Skin epidermis (tissue), 12 donors: ENCODE results near the gene TKTL2.
"Not testable (repeated sequence)": the region's sequence is repeated elsewhere in the genome, so short reads cannot be mapped to it uniquely, and the experiment has no call there.

Experiments
- H3K27ac ChIP-seq, 21 experiments: fragments of 200-600 bp; sonication (generic) in 11 of 21; one replicate each; pipeline ENCODE4 v1.5.0; 2020; ENCODE audit warnings: mild to moderate bottlenecking in 3 of 21, inconsistent platforms in 2 of 21, moderate library complexity in 2 of 21
- H3K4me3 ChIP-seq, 7 experiments: fragments of 200-600 bp; sonication (generic) in 2 of 7; one replicate each; pipeline ENCODE4 v1.5.0; 2020; ENCODE audit warnings: inconsistent platforms in 2 of 7, mild to moderate bottlenecking in 2 of 7, moderate library complexity in 1 of 7

The TKTL2 gene

GRCh38 chr4:163462556-163462955, 11.0 kb downstream of the TKTL2 start:
- H3K27ac ChIP-seq: no peak overlapping the region

DNA sequence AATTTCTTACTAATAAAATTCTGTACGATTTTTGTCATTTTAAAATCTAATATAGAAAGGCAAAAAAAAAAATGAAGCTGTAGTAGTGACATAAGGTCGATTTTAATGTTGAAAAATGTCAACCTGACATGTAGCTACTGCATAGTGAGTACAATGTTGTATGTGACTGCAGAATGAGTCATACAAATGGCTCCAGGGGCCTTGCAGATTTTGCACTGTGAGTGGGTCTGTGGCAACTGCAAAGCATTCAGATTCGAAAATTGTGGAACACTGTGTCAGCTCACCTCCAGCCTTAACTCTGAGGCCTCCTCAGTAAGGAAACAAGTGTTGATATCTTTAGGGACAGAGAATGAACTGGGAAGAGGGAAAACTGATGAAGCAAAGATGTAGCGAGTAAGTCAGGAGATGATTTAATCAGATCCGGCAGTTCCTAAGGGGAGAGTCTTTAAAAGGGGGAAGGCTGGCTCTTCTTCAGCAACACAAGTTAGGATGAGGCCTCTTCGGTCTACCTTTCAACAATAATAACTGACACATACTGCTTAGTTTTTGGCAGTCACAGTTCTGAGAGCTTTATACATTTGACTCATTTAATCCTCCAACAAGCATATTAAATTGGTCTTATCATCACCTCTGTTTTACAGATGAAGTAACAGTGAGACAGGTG, 24.9 kb downstream of the TKTL2 start:
- Histone ChIP-seq H3K4me3 (no peak overlapping the region), H3K27ac (no peak overlapping the region)

More at GRCh38 chr4:163462556-163462955, 11.0 kb downstream of the TKTL2 start:
- no peak overlapping the region for H3K4me3 ChIP-seq

GRCh38 chr4:163447481-163447880, 26.1 kb downstream of the TKTL2 start:
- no peak overlapping the region for H3K27ac ChIP-seq
- H3K4me3 ChIP-seq: no peak overlapping the region

DNA sequence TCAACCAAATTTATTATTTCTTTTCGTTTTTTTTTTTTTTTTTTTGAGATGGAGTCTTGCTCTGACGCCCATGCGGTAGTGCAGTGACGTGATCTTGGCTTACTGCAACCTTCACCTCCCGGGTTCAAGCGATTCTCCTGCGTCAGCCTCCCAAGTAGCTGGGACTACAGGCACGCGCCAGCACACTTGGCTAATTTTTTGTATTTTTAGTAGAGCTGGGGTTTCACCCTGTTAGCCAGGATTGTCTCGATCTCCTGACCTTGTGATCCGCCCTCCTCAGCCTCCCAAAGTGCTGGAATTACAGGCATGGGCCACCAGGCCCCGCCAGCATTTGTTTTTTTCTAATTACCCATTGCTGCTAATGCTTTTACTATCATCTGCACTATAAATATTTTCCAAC, 26.5 kb downstream of the TKTL2 start:
- H3K27ac ChIP-seq, H3K4me3 ChIP-seq: not testable (repeated sequence)

GRCh38 chr4:163440040-163440439, 33.5 kb downstream of the TKTL2 start:
- Histone ChIP-seq H3K27ac (no peak overlapping the region), H3K4me3 (no peak overlapping the region)
